SK-N-MC (cell line): ENCODE data around the gene LILRA5.
"Not testable (repeated sequence)": the region's sequence is repeated elsewhere in the genome, so short reads cannot be mapped to it uniquely, and the experiment has no call there.

ENCODE experiments used
- DNase-seq: peaks from one replicate; pipeline ENCODE4 v3.0.0-alpha.2; 2011; ENCODE audit warnings: low read depth, low spot score
- H3K27ac ChIP-seq: fragments of 200-600 bp; sonication (generic); 2 replicates; pipeline ENCODE4 v1.5.1; 2016; ENCODE audit warnings: mixed run types
- H3K36me3 ChIP-seq: fragments of 200-600 bp; sonication (generic); 2 replicates; pipeline ENCODE4 v1.6.1; 2017; ENCODE audit warnings: antibody characterized with exemption, low read length, mixed read lengths; ENCODE audit not compliant: insufficient read depth
- H3K4me3 ChIP-seq: fragments of 200-600 bp; sonication (generic); 2 replicates; pipeline ENCODE4 v1.5.1; 2016
- H3K9ac ChIP-seq: fragments of 200-600 bp; sonication (generic); 2 replicates; pipeline ENCODE4 v1.8.0; 2017; ENCODE audit warnings: mixed run types, mixed read lengths; ENCODE audit not compliant: insufficient read length
- H3K9me3 ChIP-seq: fragments of 200-600 bp; sonication (generic); 2 replicates; pipeline ENCODE4 v1.6.1; 2017; ENCODE audit warnings: low read depth, mild to moderate bottlenecking, antibody characterized with exemption, low read length, moderate library complexity, mixed read lengths
- EZH2 ChIP-seq: fragments of 200-600 bp; sonication (generic); IDR thresholded peaks from one replicate; pipeline ENCODE4 v1.6.1; 2017; ENCODE audit warnings: antibody characterized with exemption
- FOXP2 ChIP-seq: optimal IDR thresholded peaks from 2 replicates; pipeline ENCODE3; 2011; ENCODE audit warnings: mild to moderate bottlenecking, moderate library complexity; ENCODE audit not compliant: insufficient read depth; ENCODE audit errors: extremely low read length, control extremely low read depth
- POLR2AphosphoS5 ChIP-seq: IDR thresholded peaks from 2 replicates; pipeline ENCODE4 v1.6.1; 2012; ENCODE audit warnings: mild to moderate bottlenecking, low read depth, low read length, borderline replicate concordance

The LILRA5 gene

GRCh38 chr19:54273821-54274220 lies 39.1 kb downstream of the LILRA5 start:
- Histone ChIP-seq H3K9ac (no peak overlapping the region), H3K9me3 (no peaks in the 10 kb centered on the region), H3K36me3 (no peaks in the 10 kb centered on the region), H3K4me3 (no peak overlapping the region), H3K27ac (no peak overlapping the region)
- no peak for DNase-seq
- no peak for TF ChIP-seq EZH2
- no peak for TF ChIP-seq FOXP2
- no peak for TF ChIP-seq POLR2AphosphoS5

- not testable (repeated sequence) for H3K4me3 ChIP-seq, DNase-seq, H3K9ac ChIP-seq, H3K9me3 ChIP-seq, H3K36me3 ChIP-seq, H3K27ac ChIP-seq
Observed at GRCh38 chr19:54272181-54272580, 40.8 kb downstream of the LILRA5 start.

- H3K36me3 ChIP-seq, H3K9ac ChIP-seq, H3K4me3 ChIP-seq, H3K27ac ChIP-seq, DNase-seq, H3K9me3 ChIP-seq: not testable (repeated sequence)
Observed at GRCh38 chr19:54271587-54271986, 41.4 kb downstream of the LILRA5 start.

GRCh38 chr19:54271106-54271505 lies 41.9 kb downstream of the LILRA5 start:
- H3K4me3 ChIP-seq = no peak overlapping the region
- H3K9ac ChIP-seq = no peak overlapping the region
- no peak for DNase-seq
- H3K27ac ChIP-seq = no peak overlapping the region
- no peaks in the 10 kb centered on the region for H3K9me3 ChIP-seq
- no peaks in the 10 kb centered on the region for H3K36me3 ChIP-seq
- no peak for TF ChIP-seq EZH2
- no peak for TF ChIP-seq POLR2AphosphoS5
- no peak for TF ChIP-seq FOXP2

GRCh38 chr19:54268936-54269335 lies 44.0 kb downstream of the LILRA5 start:
- H3K9ac ChIP-seq = no peak overlapping the region
- TF ChIP-seq FOXP2 = no peak
- TF ChIP-seq POLR2AphosphoS5 = no peak
- no peak for TF ChIP-seq EZH2
- no peak overlapping the region for H3K27ac ChIP-seq
- no peak overlapping the region for H3K4me3 ChIP-seq
- H3K9me3 ChIP-seq = no peaks in the 10 kb centered on the region
- no peaks in the 10 kb centered on the region for H3K36me3 ChIP-seq
- DNase-seq = no peak

GRCh38 chr19:54266133-54266532 lies 46.8 kb downstream of the LILRA5 start:
- H3K9me3 ChIP-seq = no peaks in the 10 kb centered on the region
- H3K36me3 ChIP-seq = no peaks in the 10 kb centered on the region
- H3K4me3 ChIP-seq = no peak overlapping the region
- TF ChIP-seq FOXP2 (no peak), POLR2AphosphoS5 (no peak)
- H3K9ac ChIP-seq = no peak overlapping the region
- no peak overlapping the region for H3K27ac ChIP-seq
- peak; percentile 1 for DNase-seq

- H3K9ac ChIP-seq = no peak overlapping the region
- TF ChIP-seq EZH2 (no peak), POLR2AphosphoS5 (no peak), FOXP2 (no peak)
- no peak overlapping the region for H3K27ac ChIP-seq
- H3K4me3 ChIP-seq = no peak overlapping the region
- no peaks in the 10 kb centered on the region for H3K36me3 ChIP-seq
- no peak for DNase-seq
- H3K9me3 ChIP-seq = no peaks in the 10 kb centered on the region
Observed at GRCh38 chr19:54262470-54262869, 50.5 kb downstream of the LILRA5 start.

- no peak for DNase-seq
- Histone ChIP-seq H3K4me3 (no peak overlapping the region), H3K27ac (no peak overlapping the region), H3K9ac (no peak overlapping the region), H3K9me3 (no peaks in the 10 kb centered on the region), H3K36me3 (no peaks in the 10 kb centered on the region)
- TF ChIP-seq POLR2AphosphoS5 = no peak
Observed at GRCh38 chr19:54262066-54262465, 50.9 kb downstream of the LILRA5 start.

- no peaks in the 10 kb centered on the region for H3K36me3 ChIP-seq
- DNase-seq = no peak
- no peak within 1 kb of the TSS for H3K4me3 ChIP-seq
- no peak within 1 kb of the TSS for H3K27ac ChIP-seq
- H3K9me3 ChIP-seq = no peaks in the 10 kb centered on the region
- TF ChIP-seq EZH2 (no peak), POLR2AphosphoS5 (no peak), FOXP2 (no peak)
- no peak within 1 kb of the TSS for H3K9ac ChIP-seq
Observed at GRCh38 chr19:54257116-54257480, 55.9 kb downstream of the LILRA5 start, which contains the start of gene LILRB5. TSS of gene LILRB5 (minus strand) at chr19:54257273. CDS start at chr19:54257193, 80 bp downstream.
